Tibial artery (tissue), 4 donors: Measurements from ENCODE around the gene B3GNT3.

Experiments
- DNase-seq, 2 donors: peaks; one replicate each; pipeline ENCODE4 v3.0.0-alpha.2; 2019
- H3K27ac ChIP-seq, 2 donors: fragments of 200-600 bp; sonication (generic) in 1 of 2; 1 replicate in 1 of 2; 2 replicates in 1 of 2; pipeline ENCODE4 v1.5.1; 2018 to 2019; ENCODE audit warnings: mild to moderate bottlenecking in 1 of 2
- H3K27me3 ChIP-seq, 2 donors: fragments of 200-600 bp; sonication (generic) in 1 of 2; one replicate each; pipeline versions ENCODE4 v1.5.1 to v1.6.0; 2016 to 2019
- H3K36me3 ChIP-seq, 3 donors: fragments of 200-600 bp; sonication (generic) in 2 of 3; one replicate each; pipeline ENCODE4 v1.5.1; 2016 to 2019; ENCODE audit warnings: mild to moderate bottlenecking in 2 of 3
- H3K4me1 ChIP-seq, 4 donors: fragments of 200-600 bp; sonication (generic) in 2 of 4; 1 replicate in 3 of 4; 2 replicates in 1 of 4; pipeline ENCODE4 v1.5.1; 2016 to 2019
- H3K4me3 ChIP-seq, 2 donors: fragments of 200-600 bp; sonication (generic) in 1 of 2; 1 replicate in 1 of 2; 2 replicates in 1 of 2; pipeline ENCODE4 v1.5.1; 2018 to 2019; ENCODE audit warnings: mild to moderate bottlenecking in 2 of 2
- H3K9me3 ChIP-seq, 3 donors: fragments of 200-600 bp; sonication (generic) in 1 of 3; one replicate each; pipeline ENCODE4 v1.5.1; 2016 to 2019
- intact Hi-C: fragments of 100-400 bp; cut with DNase I; formaldehyde crosslinking; loops from one replicate; pipeline ENCODE4 v1.15.0; 2023; ENCODE audit warnings: low total_unique reads
- TF ChIP-seq, protein P1 (sequence below), 2 experiments: fragments of 200-600 bp in 1 of 2; fragments of 450-650 bp in 1 of 2; IDR thresholded peaks; one replicate each; pipeline ENCODE4 v1.5.1; 2017 to 2019; ENCODE audit warnings: antibody characterized with exemption in 2 of 2, mild to moderate bottlenecking in 1 of 2, moderate library complexity in 1 of 2

The B3GNT3 gene

DNA sequence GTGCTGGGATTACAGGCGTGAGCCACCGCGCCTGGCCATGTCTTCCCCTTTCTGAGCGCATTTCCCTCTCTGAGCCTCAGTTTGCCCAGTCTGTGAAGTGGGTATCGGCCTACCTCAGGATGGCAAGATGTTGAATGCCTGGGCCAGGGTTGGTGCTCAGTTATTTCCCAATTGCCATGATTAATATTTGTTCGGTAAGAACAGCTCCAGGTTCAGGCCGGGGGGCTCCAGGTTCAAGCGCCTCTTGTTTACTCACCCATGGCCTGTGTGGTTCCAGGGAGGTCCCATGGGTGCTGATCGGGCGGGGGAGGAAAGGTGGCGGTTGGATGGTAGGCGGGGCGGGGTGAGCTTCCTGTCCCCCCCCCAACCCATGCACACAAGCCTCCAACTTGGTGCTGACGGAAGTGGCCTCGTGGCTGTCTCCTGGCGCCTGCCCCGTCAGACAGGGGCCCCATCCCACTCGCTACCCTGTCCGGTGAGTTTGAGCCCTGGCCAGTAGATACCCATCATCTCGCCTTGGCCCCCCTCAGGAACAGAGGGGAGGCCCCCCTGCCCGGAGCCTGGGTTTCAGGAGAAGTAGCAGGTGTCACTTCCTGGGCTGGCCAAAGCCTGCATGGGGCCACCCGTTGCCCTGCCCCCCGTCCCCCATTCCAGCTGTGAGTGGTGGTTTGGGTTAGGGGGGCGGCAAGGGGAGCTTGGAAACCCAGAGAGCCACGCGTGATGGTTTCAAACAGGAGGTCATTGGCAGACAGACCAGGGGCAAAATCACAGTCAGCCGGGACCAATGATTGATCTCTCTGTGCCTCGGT is 43.6 kb upstream of the B3GNT3 start, which contains the start of gene FCHO1:
Gene FCHO1 (plus strand): TSS at position 375 of the 809 bp plus-strand sequence. CDS start 3,688 bp downstream, outside the sequence.
- peak; percentile 35 to 71 for DNase-seq
- no peak within 1 kb of the TSS for H3K4me3 ChIP-seq

DNA sequence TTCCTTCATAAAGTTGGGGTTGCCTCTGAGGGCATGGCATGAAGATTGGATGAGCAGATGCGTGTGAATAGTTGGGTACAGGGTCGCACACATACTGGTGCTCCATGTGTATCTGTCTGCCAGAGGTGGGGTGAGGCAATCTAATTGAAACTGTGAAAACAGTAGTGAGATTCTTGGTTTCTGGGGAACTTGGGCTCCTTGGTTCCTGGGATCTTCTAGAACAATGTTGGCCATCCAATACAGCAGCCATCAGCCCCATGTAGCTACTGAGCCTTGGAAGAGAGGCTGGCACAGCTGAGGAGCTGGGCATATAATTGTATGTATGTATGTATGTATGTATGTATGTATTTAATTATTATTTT is 43.0 kb upstream of the B3GNT3 start:
- no peaks in the 10 kb centered on the region for H3K9me3 ChIP-seq
- intact Hi-C loops = no loop called here
- no peak for DNase-seq
- no peak overlapping the region for H3K27ac ChIP-seq
- peaks cover 0 to 19% (median 10%) of the 10 kb centered on the region in 4 donors for H3K4me1 ChIP-seq
- no peak overlapping the region for H3K4me3 ChIP-seq
- H3K27me3 ChIP-seq = peaks cover 0 to 8% of the 10 kb centered on the region in 2 donors
- TF ChIP-seq, protein P1, sequence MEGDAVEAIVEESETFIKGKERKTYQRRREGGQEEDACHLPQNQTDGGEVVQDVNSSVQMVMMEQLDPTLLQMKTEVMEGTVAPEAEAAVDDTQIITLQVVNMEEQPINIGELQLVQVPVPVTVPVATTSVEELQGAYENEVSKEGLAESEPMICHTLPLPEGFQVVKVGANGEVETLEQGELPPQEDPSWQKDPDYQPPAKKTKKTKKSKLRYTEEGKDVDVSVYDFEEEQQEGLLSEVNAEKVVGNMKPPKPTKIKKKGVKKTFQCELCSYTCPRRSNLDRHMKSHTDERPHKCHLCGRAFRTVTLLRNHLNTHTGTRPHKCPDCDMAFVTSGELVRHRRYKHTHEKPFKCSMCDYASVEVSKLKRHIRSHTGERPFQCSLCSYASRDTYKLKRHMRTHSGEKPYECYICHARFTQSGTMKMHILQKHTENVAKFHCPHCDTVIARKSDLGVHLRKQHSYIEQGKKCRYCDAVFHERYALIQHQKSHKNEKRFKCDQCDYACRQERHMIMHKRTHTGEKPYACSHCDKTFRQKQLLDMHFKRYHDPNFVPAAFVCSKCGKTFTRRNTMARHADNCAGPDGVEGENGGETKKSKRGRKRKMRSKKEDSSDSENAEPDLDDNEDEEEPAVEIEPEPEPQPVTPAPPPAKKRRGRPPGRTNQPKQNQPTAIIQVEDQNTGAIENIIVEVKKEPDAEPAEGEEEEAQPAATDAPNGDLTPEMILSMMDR (IDR thresholded peaks at IDR 0.05) = no peak
- no peaks in the 10 kb centered on the region for H3K36me3 ChIP-seq

More for the DNA sequence above, 43.6 kb upstream of the B3GNT3 start, which contains the start of gene FCHO1:
- Histone ChIP-seq H3K27ac (no peak within 1 kb of the TSS), H3K27me3 (peaks cover 0 to 8% of the 10 kb centered on the region in 2 donors), H3K4me1 (peaks cover 0 to 19% (median 9%) of the 10 kb centered on the region in 4 donors), H3K9me3 (no peaks in the 10 kb centered on the region), H3K36me3 (no peaks in the 10 kb centered on the region)
- TF ChIP-seq, protein P1 (IDR thresholded peaks at IDR 0.05) = no peak
- intact Hi-C loops = no loop called here

DNA sequence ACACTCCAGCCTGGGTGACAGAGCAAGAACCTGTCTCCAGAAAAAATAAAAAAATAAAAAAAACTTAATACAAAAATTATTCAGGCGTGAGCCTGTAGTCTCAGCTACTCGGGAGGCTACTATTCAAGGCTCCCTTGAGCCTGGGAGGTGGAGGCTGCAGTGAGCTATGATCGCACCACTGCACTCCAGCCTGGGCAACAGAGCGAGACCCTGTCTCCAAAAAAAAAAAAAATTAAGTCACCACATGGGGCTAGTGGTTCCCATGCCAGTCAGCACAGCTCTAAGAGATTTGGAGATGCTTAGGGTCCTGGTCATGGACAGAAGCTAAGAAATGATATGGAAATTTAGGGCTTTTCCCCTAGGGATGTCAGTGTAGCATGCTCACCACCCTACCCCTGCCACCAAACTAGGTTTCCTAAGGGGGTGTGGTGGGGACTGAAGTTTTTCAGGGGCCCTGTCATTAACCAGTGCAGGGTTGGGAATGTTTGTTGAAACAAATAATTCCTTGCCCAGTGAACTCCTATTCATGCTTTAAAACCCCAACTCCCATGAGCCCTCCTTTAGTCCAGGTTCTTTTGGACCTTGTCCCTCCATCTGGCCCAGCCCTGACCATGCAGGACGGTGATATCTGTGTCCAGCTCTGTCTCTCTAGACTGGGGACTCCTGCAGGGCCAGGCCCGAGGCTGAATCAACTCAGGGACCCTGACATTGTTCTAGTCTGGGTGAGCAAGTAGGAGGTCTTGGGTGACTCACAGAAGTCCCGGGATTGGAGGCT is 41.9 kb upstream of the B3GNT3 start:
- peaks cover 0 to 12% (median 7%) of the 10 kb centered on the region in 4 donors for H3K4me1 ChIP-seq
- TF ChIP-seq, protein P1 (IDR thresholded peaks at IDR 0.05) = no peak

DNA sequence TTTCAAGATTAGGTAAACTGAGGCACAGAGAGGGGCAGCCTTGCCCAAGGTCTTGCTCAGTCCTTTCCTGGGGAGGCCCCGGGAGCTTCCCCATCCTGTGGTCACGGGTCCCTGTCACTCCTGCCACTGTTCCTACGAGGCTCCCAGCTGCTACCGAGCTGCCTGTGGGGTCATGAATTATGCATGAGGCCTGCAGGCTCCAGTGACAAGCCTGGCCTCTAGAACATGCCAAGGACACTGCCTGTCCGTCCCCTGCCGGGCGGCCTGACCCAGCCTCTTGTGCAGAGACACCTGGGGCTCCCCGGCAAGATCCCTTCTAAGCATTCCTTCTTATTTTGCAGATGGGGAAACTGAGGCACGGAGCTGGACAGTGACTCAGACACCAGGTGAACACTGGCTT is 41.0 kb upstream of the B3GNT3 start:
- Histone ChIP-seq H3K4me3 (no peak overlapping the region), H3K36me3 (no peaks in the 10 kb centered on the region), H3K27me3 (peaks cover 0 to 8% of the 10 kb centered on the region in 2 donors), H3K9me3 (no peaks in the 10 kb centered on the region), H3K4me1 (peaks cover 0 to 12% (median 7%) of the 10 kb centered on the region in 4 donors), H3K27ac (no peak overlapping the region)
- intact Hi-C loops = no loop called here
- DNase-seq = no peak
- TF ChIP-seq, protein P1 (IDR thresholded peaks at IDR 0.05) = no peak

More for the DNA sequence above, 41.9 kb upstream of the B3GNT3 start:
- no peak overlapping the region for H3K4me3 ChIP-seq
- peaks cover 0 to 8% of the 10 kb centered on the region in 2 donors for H3K27me3 ChIP-seq
- no peak for DNase-seq
- intact Hi-C loops = no loop called here
- H3K36me3 ChIP-seq = no peaks in the 10 kb centered on the region
- no peak overlapping the region for H3K27ac ChIP-seq
- H3K9me3 ChIP-seq = no peaks in the 10 kb centered on the region

DNA sequence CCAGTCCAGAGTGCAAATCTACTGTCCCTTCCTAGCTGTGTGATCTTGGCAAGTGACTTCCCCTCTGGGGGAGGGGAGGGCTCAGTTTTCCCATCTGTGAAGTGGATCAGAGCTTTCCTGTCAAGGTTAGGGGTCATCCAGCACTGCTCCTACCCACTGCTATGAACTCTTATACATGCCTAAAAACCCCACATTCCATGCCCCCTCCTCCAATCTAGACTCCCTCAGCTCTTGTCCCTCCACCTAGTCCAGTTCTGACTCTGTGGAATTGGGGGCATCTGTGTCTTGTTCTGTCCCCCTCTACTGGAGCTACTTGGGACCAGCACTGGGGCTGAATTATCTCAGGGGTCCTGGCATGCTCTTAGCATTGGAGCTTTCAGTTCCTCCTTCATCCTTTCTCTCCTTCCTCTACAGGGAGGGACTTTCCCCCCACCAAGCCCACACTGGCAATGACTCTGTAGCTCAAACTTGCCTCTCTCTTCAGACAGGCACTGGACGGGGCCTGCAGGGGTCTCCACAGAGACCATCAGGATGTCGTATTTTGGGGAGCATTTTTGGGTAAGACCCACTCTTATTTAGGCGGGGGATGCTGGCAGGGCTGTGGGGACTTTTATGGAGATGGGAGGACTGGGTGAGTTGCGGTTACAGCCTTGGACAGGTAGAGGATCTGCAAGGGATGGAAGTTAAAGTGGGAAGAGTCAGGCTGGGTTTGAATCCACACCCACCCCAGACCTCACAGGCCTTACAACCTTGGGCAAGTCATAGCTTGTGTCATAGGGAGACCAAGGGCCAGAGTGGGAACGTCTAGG is 40.1 kb upstream of the B3GNT3 start:
- intact Hi-C loops = no loop called here
- Histone ChIP-seq H3K27ac (no peak overlapping the region), H3K4me3 (no peak overlapping the region), H3K4me1 (peaks cover 0 to 12% (median 7%) of the 10 kb centered on the region in 4 donors), H3K36me3 (no peaks in the 10 kb centered on the region), H3K27me3 (peaks cover 0 to 8% of the 10 kb centered on the region in 2 donors), H3K9me3 (no peaks in the 10 kb centered on the region)
- DNase-seq = no peak
- TF ChIP-seq, protein P1 (IDR thresholded peaks at IDR 0.05) = no peak
